T-helper 1 cell treated with Interleukin-12 subunit alpha and Interleukin-12 subunit beta and Interleukin-4 antibody, amounts not matched to agents 30 ng/mL and 1 ng/mL, for 36 hours (primary cell): Measurements from ENCODE around the gene SPIN2A. TPM values are rescaled to one million over a fixed set of nuclear protein-coding genes. Genes with fewer than 3 reads are reported as not detected.
"Not testable (repeated sequence)": the region's sequence is repeated elsewhere in the genome, so short reads cannot be mapped to it uniquely, and the experiment has no call there.

Experiments used
- intact Hi-C: fragments of 100-400 bp; cut with micrococcal nuclease; formaldehyde crosslinking; loops from one replicate; pipeline ENCODE4 v1.15.1; 2024
- total RNA-seq: library from RNA; stranded (reverse); gene quantifications from 2 replicates; pipeline ENCODE4 v1.2.3, GENCODE V29; 2022

Gene SPIN2A
- 0.61 and 0.95 TPM in 2 replicates for total RNA-seq

GRCh38 chrX:57137073-57137472, at the start of gene SPIN2A:
SPIN2A (minus strand) TSS chrX:57137397; CDS start chrX:57136597, 800 bp downstream.
- intact Hi-C loops, result not testable (repeated sequence)

- intact Hi-C loops, result no loop called here
These were observed 41.4 kb upstream of the SPIN2A start for GRCh38 chrX:57178605-57179004.

DNA sequence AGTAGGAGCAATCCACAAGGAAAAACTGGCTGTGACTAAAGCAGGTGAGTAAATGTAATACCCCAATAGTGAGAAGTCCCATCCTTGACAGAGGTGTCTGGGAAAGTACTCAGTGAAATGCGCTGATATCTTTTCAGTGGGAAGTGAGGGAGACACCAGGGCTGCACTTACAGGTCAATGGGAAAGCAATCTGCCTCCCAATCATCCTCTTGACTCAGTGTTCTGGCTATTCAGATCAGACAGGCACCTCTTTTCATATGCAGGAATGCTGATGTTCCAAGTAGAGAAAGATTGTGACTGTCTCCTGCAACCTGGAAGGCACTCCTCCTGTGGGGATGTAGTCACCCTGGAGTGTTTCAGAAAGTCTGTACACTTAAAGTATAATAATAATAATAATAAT, 39.9 kb upstream of the SPIN2A start:
- intact Hi-C loops, result no loop called here

DNA sequence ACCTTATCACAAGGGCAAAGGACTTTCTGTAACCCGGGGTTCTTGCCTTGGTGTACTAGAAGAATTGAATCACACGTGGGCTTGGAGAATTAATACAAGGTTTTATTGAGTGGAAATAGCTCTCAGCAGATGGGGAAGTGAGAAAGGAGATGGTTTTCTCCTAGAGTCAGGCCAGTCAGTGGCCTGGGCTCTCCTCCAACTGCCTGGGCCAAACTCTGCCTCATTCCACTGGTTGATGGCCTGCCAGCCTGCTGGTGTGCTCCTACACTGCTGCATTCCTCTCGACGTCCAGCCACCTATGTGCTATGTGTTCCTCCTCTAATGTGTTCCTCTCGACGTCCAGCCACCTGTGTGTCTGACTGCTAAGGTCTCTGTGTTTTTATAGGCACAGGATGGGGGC, 35.3 kb upstream of the SPIN2A start:
- intact Hi-C loops, result no loop called here

GRCh38 chrX:57156397-57157049, 19.3 kb upstream of the SPIN2A start:
- intact Hi-C loops, result loop anchor here (2.0 kb wide), 1 partner anchor 298 kb away; no protein-coding TSS in a partner anchor

GRCh38 chrX:57155171-57155570, 18.0 kb upstream of the SPIN2A start:
- intact Hi-C loops, result no loop called here

DNA sequence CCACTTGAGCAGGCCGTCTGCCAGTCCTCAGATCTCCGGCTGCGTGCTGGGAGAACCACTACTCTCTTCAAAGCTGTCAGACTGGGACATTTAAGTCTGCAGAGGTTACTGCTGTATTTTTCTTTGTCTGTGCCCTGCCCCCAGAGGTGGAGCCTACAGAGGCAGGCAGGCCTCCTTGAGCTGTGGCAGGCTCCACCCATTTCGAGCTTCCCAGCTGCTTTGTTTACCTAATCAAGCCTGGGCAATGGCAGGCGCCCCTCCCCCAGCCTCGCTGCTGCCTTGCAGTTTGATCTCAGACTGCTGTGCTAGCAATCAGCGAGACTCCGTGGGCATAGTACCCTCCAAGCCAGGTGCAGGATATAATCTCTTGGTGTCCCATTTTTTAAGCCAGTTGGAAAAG, 15.0 kb upstream of the SPIN2A start:
- intact Hi-C loops, result not testable (repeated sequence)

DNA sequence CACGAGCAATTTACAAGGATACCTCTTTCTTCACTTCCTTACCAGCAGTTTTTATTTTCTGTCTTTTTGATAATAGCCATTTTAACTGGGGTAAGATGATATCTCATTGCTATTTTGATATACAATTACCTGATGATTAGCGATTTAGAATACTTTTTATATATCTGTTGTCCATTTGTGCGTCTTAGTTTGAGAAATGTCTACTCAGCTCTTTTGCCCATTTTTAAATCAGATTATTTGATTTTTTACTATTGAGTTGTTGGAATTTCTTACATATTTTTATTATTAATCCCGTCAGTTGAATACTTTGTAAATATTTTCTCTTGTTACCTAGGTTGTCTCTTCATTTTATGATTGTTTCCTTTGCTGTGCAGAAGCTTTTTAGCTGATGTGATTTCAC, 1.5 kb upstream of the SPIN2A start:
- intact Hi-C loops, result no loop called here

DNA sequence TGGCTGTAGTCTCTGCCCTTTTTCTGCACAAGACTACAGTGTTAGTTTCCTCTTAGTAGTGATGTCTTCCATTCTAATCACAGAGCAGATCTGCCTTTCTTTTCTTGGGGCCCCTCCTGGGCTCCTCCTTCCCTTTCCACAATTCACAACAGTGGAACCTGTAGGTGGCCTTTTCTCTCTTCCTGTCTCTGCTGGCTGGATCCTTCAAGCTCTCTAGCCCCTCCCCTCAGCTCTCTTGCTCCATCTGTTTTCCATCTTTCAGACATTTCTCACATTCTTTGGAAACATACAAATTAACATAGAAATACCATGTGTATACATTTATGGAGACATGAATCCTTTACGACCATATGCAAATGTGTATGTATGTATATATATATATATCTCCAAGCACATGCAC, 304 bp upstream of the SPIN2A start:
- intact Hi-C loops, result no loop called here

GRCh38 chrX:57136589-57136988, 608 bp downstream of the SPIN2A start:
- intact Hi-C loops, result not testable (repeated sequence)

DNA sequence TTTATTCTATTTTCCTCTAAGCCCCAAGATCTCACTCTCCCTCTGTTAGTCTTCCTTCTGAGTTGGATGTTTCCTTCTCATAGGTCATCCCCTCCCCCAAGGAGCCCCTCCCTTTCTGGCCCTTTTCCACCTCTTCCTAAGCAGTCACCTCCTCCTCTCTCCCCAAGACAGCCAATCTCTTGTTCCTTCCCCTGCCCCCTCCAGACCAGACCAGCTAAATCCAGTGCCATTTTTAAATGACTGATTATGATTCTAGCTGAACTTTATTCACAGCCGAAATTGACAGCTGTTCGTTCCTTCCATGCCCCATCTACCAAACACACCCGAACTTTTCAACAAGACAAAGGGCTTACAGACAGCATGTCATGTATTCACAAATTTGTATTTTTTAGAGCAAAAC, 1.9 kb downstream of the SPIN2A start:
- intact Hi-C loops, result no loop called here

GRCh38 chrX:57134702-57135101, 2.5 kb downstream of the SPIN2A start:
- intact Hi-C loops, result no loop called here

- intact Hi-C loops, result no loop called here
These were observed 3.5 kb downstream of the SPIN2A start for GRCh38 chrX:57133706-57134105.

GRCh38 chrX:57133284-57133683, 3.9 kb downstream of the SPIN2A start:
- intact Hi-C loops, result not testable (repeated sequence)

DNA sequence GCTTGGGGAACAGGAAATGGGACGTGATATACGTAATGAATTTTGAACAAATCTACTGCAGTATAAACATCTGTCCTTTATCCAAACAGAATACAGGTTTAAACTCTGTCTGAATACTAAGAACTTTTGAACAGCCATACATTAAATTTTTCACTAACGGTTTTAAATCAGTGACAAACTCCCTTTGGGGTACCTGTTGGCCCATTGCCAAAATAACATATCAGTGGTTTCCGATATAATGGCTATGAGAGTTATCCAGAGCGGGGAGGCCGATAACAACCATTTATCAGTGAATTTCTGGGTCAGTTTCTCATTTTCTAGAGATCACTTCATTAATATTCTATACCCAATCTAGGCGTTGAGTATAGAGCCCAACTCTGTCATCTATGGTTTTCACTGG, 5.2 kb downstream of the SPIN2A start:
- intact Hi-C loops, result no loop called here

GRCh38 chrX:57121816-57122215, 15.4 kb downstream of the SPIN2A start:
- intact Hi-C loops, result loop anchor here (1.0 to 5.0 kb wide), 9 partner anchors 127 to 889 kb away; partner anchors contain the start of genes FAAH2, KLF8, SPIN3 and UBQLN2

GRCh38 chrX:57121162-57121755, 15.9 kb downstream of the SPIN2A start, which contains the start of gene SPIN2B:
SPIN2B (minus strand) TSS chrX:57121548.
- intact Hi-C loops, result loop anchor here (1.0 to 5.0 kb wide), 9 partner anchors 126 to 888 kb away; partner anchors contain the start of genes FAAH2, KLF8, SPIN3 and UBQLN2

DNA sequence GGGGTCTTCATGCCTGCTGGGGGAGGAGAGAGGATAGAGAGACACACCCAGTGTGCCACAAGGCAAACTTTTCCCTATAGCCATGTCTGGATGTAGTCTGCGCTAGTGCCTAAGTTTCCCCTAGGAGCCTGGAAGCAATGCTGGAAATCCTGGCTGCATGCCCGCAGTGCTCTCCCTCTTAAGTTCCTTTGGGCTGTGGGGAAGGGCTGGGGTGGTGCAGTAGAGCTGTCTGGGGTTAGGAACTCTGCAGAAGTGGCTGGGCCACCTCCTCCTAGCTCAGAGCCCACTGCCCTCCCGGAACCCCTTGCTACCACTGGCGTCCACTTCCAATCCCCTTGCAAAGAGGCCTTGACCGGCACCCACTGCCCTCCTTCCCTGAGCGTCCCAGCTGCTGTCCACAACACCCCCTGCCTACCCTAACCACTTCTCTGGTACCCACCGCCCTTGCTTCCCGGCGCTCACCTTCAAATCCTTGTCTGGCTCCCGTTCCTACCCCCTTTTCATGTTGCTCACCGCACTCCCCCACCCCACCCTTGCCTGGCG, 16.5 kb downstream of the SPIN2A start:
- intact Hi-C loops, result loop anchor here (1.0 to 5.0 kb wide), 9 partner anchors 126 to 888 kb away; partner anchors contain the start of genes FAAH2, KLF8, SPIN3 and UBQLN2

- intact Hi-C loops, result no loop called here
These were observed 17.8 kb downstream of the SPIN2A start for GRCh38 chrX:57119416-57119815.

DNA sequence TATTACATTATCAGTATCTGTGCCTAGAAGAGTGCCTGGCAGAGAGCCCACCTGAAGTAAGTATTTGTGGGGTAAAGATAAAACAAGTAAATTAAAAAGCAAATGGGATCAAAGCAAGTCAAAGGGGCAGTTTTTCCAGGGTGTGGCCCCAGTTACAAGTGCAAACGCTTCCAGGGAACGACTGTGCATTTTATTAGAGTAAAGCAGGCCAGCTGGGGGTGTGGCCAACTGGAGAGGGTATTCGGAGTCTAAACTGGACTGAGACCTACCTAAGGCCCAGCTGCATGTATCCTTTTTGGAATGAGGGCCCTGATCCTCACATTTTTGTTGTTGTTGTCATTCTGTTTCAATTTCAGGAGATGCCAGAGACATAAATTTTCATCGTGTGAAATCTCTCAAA, 19.6 kb downstream of the SPIN2A start:
- intact Hi-C loops, result not testable (repeated sequence)

DNA sequence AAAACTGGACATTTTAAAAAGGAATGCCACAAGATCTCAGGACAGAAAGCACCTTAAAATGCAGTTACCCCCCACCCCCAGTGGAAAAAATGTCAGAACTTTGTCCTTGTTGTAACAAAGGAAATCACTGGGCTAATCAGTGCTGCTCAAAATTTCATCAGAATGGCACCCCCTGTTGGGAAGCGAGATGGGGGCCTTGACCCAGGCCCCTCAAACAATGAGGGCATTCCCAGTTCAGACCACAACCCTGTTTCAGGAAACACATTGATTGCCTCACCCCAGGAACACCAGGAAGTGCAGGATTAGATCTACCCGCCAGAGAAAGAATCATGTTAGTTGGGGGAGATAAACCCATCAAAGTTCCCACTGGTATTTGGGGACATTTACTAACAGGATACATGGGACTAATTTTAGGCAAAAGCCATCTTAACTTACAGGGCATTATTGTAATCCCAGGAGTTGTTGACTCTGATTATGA, 32.2 kb downstream of the SPIN2A start:
- intact Hi-C loops, result no loop called here

DNA sequence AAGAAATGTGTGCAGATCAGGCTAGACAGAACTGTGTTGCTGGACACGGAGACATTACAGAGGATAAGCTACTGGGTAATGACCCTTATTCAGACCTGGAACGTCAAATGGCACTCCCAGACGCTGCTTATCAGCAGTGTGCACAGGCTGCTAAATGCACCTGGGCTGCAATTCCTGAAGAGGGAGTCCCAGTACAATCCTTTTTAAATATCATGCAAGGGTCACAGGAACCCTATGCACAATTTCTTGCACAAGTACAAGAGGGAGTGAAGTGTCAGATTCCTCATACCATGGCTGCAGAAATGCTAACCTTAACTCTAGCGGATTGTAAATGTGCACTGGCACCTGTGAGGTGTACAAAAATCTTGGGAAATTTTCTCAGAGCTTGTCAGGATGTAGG, 32.8 kb downstream of the SPIN2A start:
- intact Hi-C loops, result no loop called here
